ENCODE data around the gene MYPN. TPM values are rescaled to one million over a fixed set of nuclear protein-coding genes. Genes with fewer than 3 reads are reported as not detected.
A peak's percentile ranks its signal among the peaks of the same experiment; 100 is the strongest.

The MYPN gene
- total and polyA plus RNA-seq, 4 donors, result 0.01 to 0.08 (median 0.03) TPM; not detected in 1

- Histone ChIP-seq H3K36me3 (ENCODE audit: control insufficient read depth in 4 of 4, insufficient read depth in 3 of 4, low read depth in 1 of 4, low read length in 3 of 4) (no peaks in the 10 kb centered on the region), H3K4me3 (ENCODE audit: low read depth in 1 of 3, low read length in 3 of 3) (no peak overlapping the region), H3K4me1 (ENCODE audit: control insufficient read depth in 4 of 4, insufficient read depth in 4 of 4, low read length in 3 of 4) (no peaks in the 10 kb centered on the region), H3K9me3 (ENCODE audit: control insufficient read depth in 4 of 4, low read length in 3 of 4) (no peaks in the 10 kb centered on the region), H3K9ac (ENCODE audit: low read depth in 1 of 2, low read length in 2 of 2) (no peak overlapping the region), H3K27me3 (ENCODE audit: control insufficient read depth in 4 of 4, insufficient read depth in 4 of 4, low read length in 3 of 4) (no peaks in the 10 kb centered on the region), H3K27ac (ENCODE audit: low read depth in 1 of 2, low read length in 2 of 2) (no peak overlapping the region)
- TF ChIP-seq MAX (IDR thresholded peaks at IDR 0.05) (no peak), JUND (IDR thresholded peaks at IDR 0.05) (peak in 1 of 2 donors; percentile 70), HNF4A (conservative IDR thresholded peaks at IDR 0.05) (peak in 1 of 2 donors; percentile 24)
- no peak for DNase-seq (ENCODE audit: low spot score)
- 70% methylated on average over 4 of the region's 4 CpGs for WGBS
Observed at GRCh38 chr10:68096913-68097516, 12.3 kb upstream of the MYPN start.

GRCh38 chr10:68099736-68100135, 9.6 kb upstream of the MYPN start:
- H3K9me3 ChIP-seq (ENCODE audit: control insufficient read depth in 4 of 4, low read length in 3 of 4), result no peaks in the 10 kb centered on the region
- no peaks in the 10 kb centered on the region for H3K4me1 ChIP-seq (ENCODE audit: control insufficient read depth in 4 of 4, insufficient read depth in 4 of 4, low read length in 3 of 4)
- over 99% methylated on average over 3 of the region's 3 CpGs for WGBS
- TF ChIP-seq ATF3 (IDR thresholded peaks at IDR 0.05), result no peak
- no peak for TF ChIP-seq NR2F2 (IDR thresholded peaks at IDR 0.05)
- no peak for TF ChIP-seq MAX (IDR thresholded peaks at IDR 0.05)
- TF ChIP-seq TAF1 (conservative IDR thresholded peaks at IDR 0.05), result no peak
- no peak for TF ChIP-seq GABPA (IDR thresholded peaks at IDR 0.05 in 1 of 2, conservative IDR thresholded peaks at IDR 0.05 in 1 of 2)
- H3K27ac ChIP-seq (ENCODE audit: low read depth in 1 of 2, low read length in 2 of 2), result no peak overlapping the region
- H3K36me3 ChIP-seq (ENCODE audit: control insufficient read depth in 4 of 4, insufficient read depth in 3 of 4, low read depth in 1 of 4, low read length in 3 of 4), result no peaks in the 10 kb centered on the region
- no peaks in the 10 kb centered on the region for H3K27me3 ChIP-seq (ENCODE audit: control insufficient read depth in 4 of 4, insufficient read depth in 4 of 4, low read length in 3 of 4)
- DNase-seq (ENCODE audit: low spot score), result no peak
- no peak overlapping the region for H3K4me3 ChIP-seq (ENCODE audit: low read depth in 1 of 3, low read length in 3 of 3)
- H3K9ac ChIP-seq (ENCODE audit: low read depth in 1 of 2, low read length in 2 of 2), result no peak overlapping the region

- WGBS, result 92% methylated on average over 2 of the region's 2 CpGs
- no peak overlapping the region for H3K9ac ChIP-seq (ENCODE audit: low read depth in 1 of 2, low read length in 2 of 2)
- no peaks in the 10 kb centered on the region for H3K27me3 ChIP-seq (ENCODE audit: control insufficient read depth in 4 of 4, insufficient read depth in 4 of 4, low read length in 3 of 4)
- H3K9me3 ChIP-seq (ENCODE audit: control insufficient read depth in 4 of 4, low read length in 3 of 4), result no peaks in the 10 kb centered on the region
- no peak for DNase-seq (ENCODE audit: low spot score)
- no peak overlapping the region for H3K4me3 ChIP-seq (ENCODE audit: low read depth in 1 of 3, low read length in 3 of 3)
- no peaks in the 10 kb centered on the region for H3K36me3 ChIP-seq (ENCODE audit: control insufficient read depth in 4 of 4, insufficient read depth in 3 of 4, low read depth in 1 of 4, low read length in 3 of 4)
- TF ChIP-seq REST (IDR thresholded peaks at IDR 0.05), result no peak
- no peak for TF ChIP-seq FOXA2 (IDR thresholded peaks at IDR 0.05)
- no peak for TF ChIP-seq YY1 (IDR thresholded peaks at IDR 0.05)
- TF ChIP-seq RAD21 (IDR thresholded peaks at IDR 0.05), result no peak
- no peak for TF ChIP-seq NR2F2 (IDR thresholded peaks at IDR 0.05)
- no peak for TF ChIP-seq MAX (IDR thresholded peaks at IDR 0.05)
- no peak for TF ChIP-seq GABPA (IDR thresholded peaks at IDR 0.05 in 1 of 2, conservative IDR thresholded peaks at IDR 0.05 in 1 of 2)
- no peak for TF ChIP-seq HNF4A (conservative IDR thresholded peaks at IDR 0.05)
- no peak for TF ChIP-seq CTCF (IDR thresholded peaks at IDR 0.05; ENCODE audit: low read depth, low read length, missing input control)
- no peak for TF ChIP-seq TAF1 (conservative IDR thresholded peaks at IDR 0.05)
- TF ChIP-seq FOXA1 (IDR thresholded peaks at IDR 0.05), result no peak
- no peak for TF ChIP-seq ATF3 (IDR thresholded peaks at IDR 0.05)
- no peak for TF ChIP-seq RXRA (IDR thresholded peaks at IDR 0.05)
- TF ChIP-seq EGR1 (IDR thresholded peaks at IDR 0.05; ENCODE audit: low read depth in 2 of 2), result no peak
- H3K27ac ChIP-seq (ENCODE audit: low read depth in 1 of 2, low read length in 2 of 2), result no peak overlapping the region
- H3K4me1 ChIP-seq (ENCODE audit: control insufficient read depth in 4 of 4, insufficient read depth in 4 of 4, low read length in 3 of 4), result no peaks in the 10 kb centered on the region
Observed at GRCh38 chr10:68101066-68101465, 8.2 kb upstream of the MYPN start.
